ENCODE data around the gene DUSP7. TPM values are rescaled to one million over a fixed set of nuclear protein-coding genes. Genes with fewer than 3 reads are reported as not detected.

The DUSP7 gene
- total RNA-seq, 4 donors from 2014 or later, result 10.2 to 18.1 (median 14.7) TPM

GRCh38 chr3:52010431-52010830 is 45.9 kb downstream of the DUSP7 start:
- ATAC-seq, result no peak
- Histone ChIP-seq H3K36me3 (no peaks in the 10 kb centered on the region), H3K4me3 (no peak overlapping the region), H3K4me1 (peaks cover 0 to 18% (median 9%) of the 10 kb centered on the region in 3 donors), H3K9me3 (no peaks in the 10 kb centered on the region), H3K27me3 (no peaks in the 10 kb centered on the region), H3K27ac (no peak overlapping the region)
- TF ChIP-seq EP300 (IDR thresholded peaks at IDR 0.05), result no peak
- TF ChIP-seq CTCF (IDR thresholded peaks at IDR 0.05), result no peak
- no peak for TF ChIP-seq POLR2AphosphoS5 (IDR thresholded peaks at IDR 0.05)
- no peak for TF ChIP-seq POLR2A (IDR thresholded peaks at IDR 0.05)

- H3K36me3 ChIP-seq, result no peaks in the 10 kb centered on the region
- H3K27me3 ChIP-seq, result no peaks in the 10 kb centered on the region
- WGBS, 2 donors (ENCODE audit: low coverage in 1 of 2), result 67 to 80% methylated on average over 3 of the region's 4 CpGs
- H3K9me3 ChIP-seq, result no peaks in the 10 kb centered on the region
- no peak overlapping the region for H3K4me3 ChIP-seq
- H3K4me1 ChIP-seq, result peaks cover 0 to 29% (median 12%) of the 10 kb centered on the region in 3 donors
- TF ChIP-seq POLR2A (IDR thresholded peaks at IDR 0.05) (no peak), POLR2AphosphoS5 (IDR thresholded peaks at IDR 0.05) (no peak), CTCF (IDR thresholded peaks at IDR 0.05) (no peak), EP300 (IDR thresholded peaks at IDR 0.05) (no peak)
- ATAC-seq, result no peak
- no peak overlapping the region for H3K27ac ChIP-seq
These were observed 49.1 kb downstream of the DUSP7 start for GRCh38 chr3:52007291-52007690.

GRCh38 chr3:52006820-52007133 is 49.6 kb downstream of the DUSP7 start:
- Histone ChIP-seq H3K27ac (no peak overlapping the region), H3K36me3 (no peaks in the 10 kb centered on the region), H3K27me3 (no peaks in the 10 kb centered on the region), H3K9me3 (no peaks in the 10 kb centered on the region), H3K4me3 (no peak overlapping the region), H3K4me1 (peaks cover 0 to 31% (median 12%) of the 10 kb centered on the region in 3 donors)
- ATAC-seq, result no peak
- TF ChIP-seq EP300 (IDR thresholded peaks at IDR 0.05) (no peak), POLR2AphosphoS5 (IDR thresholded peaks at IDR 0.05) (no peak), POLR2A (IDR thresholded peaks at IDR 0.05) (no peak), CTCF (IDR thresholded peaks at IDR 0.05) (no peak)
- WGBS, 2 donors (ENCODE audit: low coverage in 1 of 2), result 20% methylated on average over 1 of the region's 6 CpGs; no CpG with 5 or more reads in 1 of the 2 donors

- no peak overlapping the region for H3K4me3 ChIP-seq
- H3K27me3 ChIP-seq, result no peaks in the 10 kb centered on the region
- ATAC-seq, result no peak
- peaks cover 0 to 36% (median 12%) of the 10 kb centered on the region in 3 donors for H3K4me1 ChIP-seq
- WGBS, 2 donors (ENCODE audit: low coverage in 1 of 2), result 10% methylated on average over 2 of the region's 8 CpGs
- H3K9me3 ChIP-seq, result no peaks in the 10 kb centered on the region
- no peaks in the 10 kb centered on the region for H3K36me3 ChIP-seq
- peak overlapping the region in 1 of 4 donors; percentile 49 for H3K27ac ChIP-seq
- no peak for TF ChIP-seq POLR2AphosphoS5 (IDR thresholded peaks at IDR 0.05)
- no peak for TF ChIP-seq EP300 (IDR thresholded peaks at IDR 0.05)
- TF ChIP-seq CTCF (IDR thresholded peaks at IDR 0.05), result no peak
- no peak for TF ChIP-seq POLR2A (IDR thresholded peaks at IDR 0.05)
These were observed 50.2 kb downstream of the DUSP7 start for GRCh38 chr3:52006017-52006819.

GRCh38 chr3:52005571-52005986 is 50.8 kb downstream of the DUSP7 start:
- TF ChIP-seq POLR2AphosphoS5 (IDR thresholded peaks at IDR 0.05) (no peak), POLR2A (IDR thresholded peaks at IDR 0.05) (no peak), CTCF (IDR thresholded peaks at IDR 0.05) (no peak), EP300 (IDR thresholded peaks at IDR 0.05) (no peak)
- H3K9me3 ChIP-seq, result no peaks in the 10 kb centered on the region
- no peak for ATAC-seq
- peaks cover 0 to 36% (median 12%) of the 10 kb centered on the region in 3 donors for H3K4me1 ChIP-seq
- H3K4me3 ChIP-seq, result no peak overlapping the region
- WGBS, 2 donors (ENCODE audit: low coverage in 1 of 2), result 6 to 20% methylated on average over 1 to 6 of the region's 15 CpGs
- H3K27me3 ChIP-seq, result peaks cover 4% of the 10 kb centered on the region
- no peaks in the 10 kb centered on the region for H3K36me3 ChIP-seq
- peak overlapping the region in 2 of 4 donors; percentile 4 to 49 for H3K27ac ChIP-seq

Data from gastroesophageal sphincter (tissue), 4 donors.